ENCODE results near the gene PIK3R5.

- TF ChIP-seq, protein P1, sequence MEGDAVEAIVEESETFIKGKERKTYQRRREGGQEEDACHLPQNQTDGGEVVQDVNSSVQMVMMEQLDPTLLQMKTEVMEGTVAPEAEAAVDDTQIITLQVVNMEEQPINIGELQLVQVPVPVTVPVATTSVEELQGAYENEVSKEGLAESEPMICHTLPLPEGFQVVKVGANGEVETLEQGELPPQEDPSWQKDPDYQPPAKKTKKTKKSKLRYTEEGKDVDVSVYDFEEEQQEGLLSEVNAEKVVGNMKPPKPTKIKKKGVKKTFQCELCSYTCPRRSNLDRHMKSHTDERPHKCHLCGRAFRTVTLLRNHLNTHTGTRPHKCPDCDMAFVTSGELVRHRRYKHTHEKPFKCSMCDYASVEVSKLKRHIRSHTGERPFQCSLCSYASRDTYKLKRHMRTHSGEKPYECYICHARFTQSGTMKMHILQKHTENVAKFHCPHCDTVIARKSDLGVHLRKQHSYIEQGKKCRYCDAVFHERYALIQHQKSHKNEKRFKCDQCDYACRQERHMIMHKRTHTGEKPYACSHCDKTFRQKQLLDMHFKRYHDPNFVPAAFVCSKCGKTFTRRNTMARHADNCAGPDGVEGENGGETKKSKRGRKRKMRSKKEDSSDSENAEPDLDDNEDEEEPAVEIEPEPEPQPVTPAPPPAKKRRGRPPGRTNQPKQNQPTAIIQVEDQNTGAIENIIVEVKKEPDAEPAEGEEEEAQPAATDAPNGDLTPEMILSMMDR (conservative IDR thresholded peaks at IDR 0.05; ENCODE audit: low read depth, low read length), result no peak
- no peak for TF ChIP-seq EZH2 (IDR thresholded peaks at IDR 0.05; ENCODE audit: borderline replicate concordance, low read depth, low read length, poor library complexity, severe bottlenecking)
Measured at GRCh38 chr17:8887834-8888703, 77.4 kb downstream of the PIK3R5 start.

Data from A673 (cell line).